Frontal cortex (tissue), 4 donors: ENCODE results near the gene KCNMB1. TPM values are rescaled to one million over a fixed set of nuclear protein-coding genes. Genes with fewer than 3 reads are reported as not detected.

Experiments used
- DNase-seq, 2 donors: peaks; one replicate each; pipeline ENCODE4 v3.0.0; 2012; ENCODE audit warnings: low spot score in 2 of 2
- FAIRE-seq: peaks from 2 replicates; lab custom pipeline; 2012; peaks lifted over from hg19 to GRCh38; lab: Jason Lieb, UNC
- total RNA-seq: library from RNA; depleted of rRNA; stranded (reverse); fragments of >200 nt; gene quantifications from one replicate; pipeline ENCODE4 v1.2.3, GENCODE V29; 2014
- donor health status: control.
- donor health status: control.
- donor health status: control.

Gene KCNMB1
- total RNA-seq = under 0.01 TPM

GRCh38 chr5:170388818-170389549, at the start of gene KCNMB1:
Gene KCNMB1 (minus strand): TSS chr5:170389367. CDS start chr5:170385447, 3,920 bp downstream.
- peak in 1 of 2 donors; percentile 36 for DNase-seq
- no peak for FAIRE-seq

GRCh38 chr5:170438581-170438980, 49.4 kb upstream of the KCNMB1 start:
- DNase-seq (no peak), FAIRE-seq (no peak)

GRCh38 chr5:170437621-170438375, 48.6 kb upstream of the KCNMB1 start:
- DNase-seq = no peak
- FAIRE-seq = no peak

DNA sequence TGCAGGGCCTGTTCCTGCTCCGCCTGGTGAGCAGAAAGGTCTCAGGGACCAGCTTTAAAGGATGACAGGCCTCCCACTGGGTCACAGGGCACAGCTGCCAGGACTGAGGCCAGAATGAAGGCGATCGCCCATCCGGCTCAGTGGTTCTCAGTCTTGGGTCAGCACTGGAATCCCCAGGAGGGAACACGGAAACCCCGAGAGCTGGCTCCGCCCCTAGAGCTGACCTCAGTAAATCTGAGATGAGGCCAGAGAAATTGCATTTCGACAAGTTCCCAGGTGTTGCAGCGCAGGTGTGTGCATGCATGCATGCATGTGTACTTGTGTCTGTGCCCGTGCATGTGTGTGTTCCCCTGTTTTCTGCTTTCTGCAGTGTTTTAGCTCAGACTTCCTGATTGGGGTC, 47.2 kb upstream of the KCNMB1 start:
- no peak for FAIRE-seq
- no peak for DNase-seq

DNA sequence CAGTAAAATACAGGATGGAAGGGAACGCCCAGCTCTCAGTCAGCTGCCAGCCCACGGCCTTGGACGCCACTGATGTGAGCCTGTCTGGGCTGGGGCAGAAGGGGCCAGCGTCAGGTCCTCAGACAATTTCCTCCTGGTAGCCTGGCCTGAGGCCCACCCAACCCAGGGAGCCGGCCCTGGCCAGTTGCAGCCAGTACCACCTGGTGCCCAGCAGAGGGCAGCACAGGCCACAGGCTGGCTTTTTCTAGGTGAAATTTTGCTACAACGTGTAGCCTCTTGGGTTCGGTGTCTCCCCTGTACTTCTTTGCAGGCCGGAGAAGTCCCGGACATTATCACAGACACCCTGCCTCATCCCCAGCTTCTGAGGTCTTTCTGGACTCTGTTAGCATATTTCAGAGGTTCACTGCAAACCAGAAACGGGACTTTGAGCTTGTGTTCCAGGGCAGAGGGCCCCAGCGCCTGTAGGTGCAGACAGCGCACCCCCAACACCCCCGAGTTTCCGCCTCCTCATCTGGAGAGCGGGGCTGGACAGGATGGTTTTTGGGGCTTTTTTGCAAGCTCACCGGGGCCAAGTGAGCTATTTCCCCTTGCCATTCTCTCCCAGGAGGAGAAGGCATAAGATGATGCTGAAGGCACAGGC, 45.9 kb upstream of the KCNMB1 start:
- FAIRE-seq (no peak), DNase-seq (peak; percentile 34 to 81)

- no peak for FAIRE-seq
- no peak for DNase-seq
Measured at GRCh38 chr5:170432669-170433068, 43.5 kb upstream of the KCNMB1 start.

- FAIRE-seq (no peak), DNase-seq (no peak)
Measured at GRCh38 chr5:170431571-170431970, 42.4 kb upstream of the KCNMB1 start.

DNA sequence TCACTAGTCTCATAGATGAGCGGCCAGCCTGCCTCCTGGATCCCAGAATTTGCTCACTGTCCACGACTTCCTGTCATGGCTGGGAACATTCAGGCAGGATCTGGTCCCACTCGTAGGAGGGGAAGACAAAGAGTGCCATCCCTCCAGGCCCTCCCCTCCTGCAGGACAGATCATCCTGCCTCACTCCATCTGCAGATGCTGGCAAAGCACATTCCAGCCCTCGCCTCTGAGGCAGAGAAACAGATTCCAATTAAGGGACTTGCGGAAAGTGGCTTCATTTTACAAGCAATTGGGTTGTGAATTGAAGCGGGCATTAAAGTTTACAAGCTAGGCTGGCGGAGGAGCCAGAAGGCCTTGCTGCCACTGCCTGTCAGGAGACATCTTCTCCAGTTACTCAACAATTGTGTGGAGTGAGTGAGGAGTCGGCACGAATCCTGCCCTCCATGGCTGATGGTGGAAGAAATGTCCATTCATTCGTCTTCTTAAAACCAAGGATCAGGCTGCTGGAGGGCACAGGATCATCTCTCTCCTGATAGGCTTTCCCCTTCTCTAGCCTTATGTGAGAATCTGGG, 41.8 kb upstream of the KCNMB1 start:
- FAIRE-seq (no peak), DNase-seq (no peak)

- FAIRE-seq = no peak
Measured at GRCh38 chr5:170430256-170430655, 41.1 kb upstream of the KCNMB1 start.

DNA sequence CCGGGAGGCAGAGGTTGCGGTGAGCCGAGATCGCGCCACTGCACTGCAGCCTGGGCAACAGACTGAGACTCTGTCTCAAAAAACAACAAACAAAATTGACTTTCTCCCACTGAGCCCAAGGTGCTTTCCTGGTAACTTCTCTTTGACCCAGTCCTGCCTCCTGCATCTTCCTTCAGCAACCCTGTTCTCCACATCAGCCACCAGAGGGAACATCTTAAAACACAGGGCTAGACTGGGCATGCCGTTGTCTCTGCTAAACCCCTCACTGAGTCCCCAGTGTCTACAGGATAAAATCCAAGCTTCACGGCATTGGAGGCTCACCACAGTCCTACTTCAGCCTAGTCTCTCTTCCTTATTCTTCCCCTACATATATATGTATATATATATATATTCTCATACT, 39.8 kb upstream of the KCNMB1 start:
- no peak for FAIRE-seq
- DNase-seq = no peak

More at GRCh38 chr5:170430256-170430655, 41.1 kb upstream of the KCNMB1 start:
- DNase-seq = no peak

DNA sequence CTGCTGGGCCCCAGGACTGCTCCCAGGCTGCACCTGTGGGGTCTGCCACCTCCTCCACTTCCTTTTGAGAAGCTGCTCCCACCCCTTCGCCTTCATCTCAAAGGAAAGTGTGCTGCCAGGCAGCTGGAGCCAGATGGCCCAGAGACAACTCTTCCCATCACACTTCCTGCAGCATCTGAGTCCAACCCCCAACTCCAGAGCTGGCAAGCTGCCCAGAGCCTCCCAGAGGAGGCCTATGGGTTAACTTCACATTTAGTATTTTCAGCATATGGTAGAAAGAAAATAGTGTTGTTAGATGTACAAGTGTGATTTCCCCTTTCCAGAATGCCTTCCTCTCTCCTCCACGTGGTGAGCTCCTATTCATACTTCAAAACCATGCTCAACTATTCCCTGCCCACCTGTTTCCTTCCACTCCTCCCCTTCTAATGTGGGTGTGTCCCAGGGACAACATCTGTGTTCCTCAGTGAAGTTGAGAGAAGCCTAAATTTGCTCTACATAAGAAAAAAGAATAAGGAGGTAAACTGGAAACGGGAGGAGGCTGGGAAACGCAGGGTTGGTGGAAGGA, 38.6 kb upstream of the KCNMB1 start:
- FAIRE-seq = no peak
- no peak for DNase-seq

DNA sequence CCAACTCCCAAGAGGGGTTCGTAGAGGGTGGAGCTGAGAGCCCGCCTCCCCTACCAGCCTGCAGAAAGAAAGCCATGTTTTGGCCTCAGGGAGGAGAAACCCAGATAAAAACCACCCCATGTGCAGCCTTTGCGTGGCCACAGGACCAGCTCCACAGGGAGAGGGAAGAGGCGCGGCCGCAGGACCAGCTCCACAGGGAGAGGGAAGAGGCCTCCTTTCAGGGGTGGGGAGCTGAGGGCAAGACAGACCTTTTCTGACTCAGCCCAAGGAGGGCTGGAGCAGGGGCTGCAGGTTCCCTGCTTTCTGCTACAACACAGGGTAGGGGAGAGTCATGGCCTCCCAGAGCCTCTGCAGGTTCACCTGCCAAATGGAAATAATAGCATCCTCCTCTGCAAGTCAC, 37.6 kb upstream of the KCNMB1 start:
- DNase-seq (no peak), FAIRE-seq (no peak)

DNA sequence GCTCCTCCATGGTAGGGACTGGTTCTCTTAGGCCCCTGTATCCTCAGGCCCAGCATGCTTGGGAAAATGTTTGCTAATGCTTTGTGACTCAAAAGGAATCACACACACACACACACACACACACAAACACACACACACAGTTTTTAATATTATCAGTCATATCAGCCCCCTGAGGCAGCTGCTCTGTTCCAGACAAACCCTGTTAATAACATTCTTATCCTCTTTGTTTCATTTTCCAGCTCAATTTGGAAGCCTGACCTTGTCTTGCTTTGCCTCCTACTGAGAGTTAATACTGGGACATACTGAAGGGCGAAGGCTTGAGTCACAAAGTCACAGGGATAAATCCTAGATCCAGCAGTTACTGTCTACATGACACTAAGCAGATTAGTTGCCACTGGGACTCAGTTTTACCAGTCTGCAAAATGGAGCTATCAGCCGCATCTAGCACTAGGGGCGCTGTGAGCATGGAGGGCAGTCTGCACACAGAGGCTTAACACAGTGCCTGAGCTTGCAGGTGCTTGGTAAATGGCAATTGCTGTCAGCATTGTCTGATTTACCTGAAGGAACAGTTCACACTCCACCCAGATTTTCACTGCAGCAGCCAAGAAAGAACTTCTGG, 37.1 kb upstream of the KCNMB1 start:
- DNase-seq = no peak
- FAIRE-seq = no peak

DNA sequence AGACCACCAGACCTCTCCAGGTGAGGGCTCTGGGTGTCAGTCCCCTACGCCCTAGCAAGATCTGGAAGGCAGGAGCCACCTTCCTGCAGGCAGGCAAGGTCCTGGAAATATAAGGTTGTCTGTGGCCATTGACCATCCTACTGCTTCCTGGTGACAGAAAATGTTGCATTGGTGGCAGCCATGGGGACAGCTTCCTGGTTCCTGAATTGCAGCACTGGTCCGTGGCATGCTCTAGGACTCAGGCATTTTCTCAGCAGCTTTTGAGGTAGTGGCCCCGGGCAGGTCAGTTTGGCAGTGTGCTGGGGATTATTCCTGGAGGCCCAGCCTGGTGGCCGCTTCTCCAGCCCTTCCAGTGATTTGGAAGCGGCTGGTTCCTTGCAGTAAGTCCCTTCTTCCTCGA, 36.6 kb upstream of the KCNMB1 start:
- no peak for FAIRE-seq

GRCh38 chr5:170424629-170425028, 35.5 kb upstream of the KCNMB1 start:
- FAIRE-seq (no peak), DNase-seq (no peak)

More for the DNA sequence above, 36.6 kb upstream of the KCNMB1 start:
- DNase-seq = no peak

- DNase-seq (no peak), FAIRE-seq (no peak)
Measured at GRCh38 chr5:170423692-170424091, 34.5 kb upstream of the KCNMB1 start.

DNA sequence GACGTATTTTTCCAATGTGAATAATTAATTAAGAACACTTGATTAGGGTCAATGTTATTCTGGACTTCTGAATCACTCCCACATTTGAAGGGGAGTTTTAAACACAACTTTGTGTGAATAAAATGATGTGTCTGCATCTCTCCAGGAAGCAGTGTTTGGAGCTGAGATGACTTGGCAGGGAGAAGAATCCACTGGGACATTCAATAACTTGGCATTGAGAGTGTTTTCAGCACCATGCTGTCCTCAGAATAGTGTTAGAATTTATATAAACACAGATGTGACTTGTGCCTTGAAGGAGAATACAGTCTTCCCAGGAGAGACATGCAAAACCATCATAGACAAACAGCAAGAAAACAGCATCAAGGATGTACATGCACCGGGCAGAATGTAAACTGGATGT, 32.7 kb upstream of the KCNMB1 start:
- FAIRE-seq = no peak

GRCh38 chr5:170420806-170421412, 31.7 kb upstream of the KCNMB1 start:
- DNase-seq (peak; percentile 44 to 62), FAIRE-seq (no peak)

More for the DNA sequence above, 32.7 kb upstream of the KCNMB1 start:
- no peak for DNase-seq

- DNase-seq (no peak), FAIRE-seq (no peak)
Measured at GRCh38 chr5:170419643-170420042, 30.5 kb upstream of the KCNMB1 start.
